HUES48 (cell line): Measurements from ENCODE around the gene L3MBTL2.

Source experiments
- H3K27ac ChIP-seq: one replicate; pipeline ENCODE4 v1.7.0; 2013; ENCODE audit warnings: low read depth, low read length, inconsistent platforms
- H3K27me3 ChIP-seq: 2 replicates; pipeline ENCODE4 v1.6.1; 2013; ENCODE audit warnings: mild to moderate bottlenecking, low read length; ENCODE audit not compliant: control insufficient read depth, insufficient read depth
- H3K36me3 ChIP-seq: 2 replicates; pipeline ENCODE4 v1.6.1; 2013; ENCODE audit warnings: low read length; ENCODE audit not compliant: control insufficient read depth, insufficient read depth
- H3K4me1 ChIP-seq: 2 replicates; pipeline ENCODE4 v1.6.1; 2013; ENCODE audit warnings: mild to moderate bottlenecking, low read length; ENCODE audit not compliant: control insufficient read depth, insufficient read depth
- H3K4me3 ChIP-seq: 2 replicates; pipeline ENCODE4 v1.5.1; 2013; ENCODE audit warnings: mild to moderate bottlenecking, low read depth, low read length
- H3K9ac ChIP-seq: 2 replicates; pipeline ENCODE4 v1.6.1; 2013; ENCODE audit warnings: mild to moderate bottlenecking, low read depth, low read length, moderate library complexity
- H3K9me3 ChIP-seq: 2 replicates; pipeline ENCODE4 v1.6.1; 2013; ENCODE audit warnings: low read length; ENCODE audit not compliant: control insufficient read depth, insufficient read depth

Gene L3MBTL2

DNA sequence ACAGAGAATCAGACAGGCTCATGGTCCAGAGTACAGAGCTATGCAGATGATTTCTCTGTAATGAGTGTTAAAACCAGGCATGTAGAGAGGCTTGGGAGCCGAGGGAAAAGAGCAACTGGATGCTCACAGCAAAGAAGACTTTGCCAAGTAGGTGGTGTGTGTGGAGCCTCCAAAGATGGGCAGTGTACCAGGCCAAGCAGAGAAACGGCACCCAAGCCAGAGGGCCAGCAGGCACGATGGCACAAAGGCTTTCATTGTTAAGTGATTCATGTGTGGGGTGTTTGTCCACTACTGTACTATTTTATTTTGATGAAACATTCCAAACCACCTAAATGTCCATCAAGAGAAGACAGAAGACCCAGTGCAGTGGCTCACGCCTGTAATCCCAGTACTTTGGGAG is 69.7 kb downstream of the L3MBTL2 start:
- Histone ChIP-seq H3K4me1 (no peaks in the 10 kb centered on the region), H3K36me3 (peaks cover 90% of the 10 kb centered on the region), H3K4me3 (no peak overlapping the region), H3K27ac (no peak overlapping the region), H3K9ac (no peak overlapping the region), H3K9me3 (no peaks in the 10 kb centered on the region), H3K27me3 (no peaks in the 10 kb centered on the region)

DNA sequence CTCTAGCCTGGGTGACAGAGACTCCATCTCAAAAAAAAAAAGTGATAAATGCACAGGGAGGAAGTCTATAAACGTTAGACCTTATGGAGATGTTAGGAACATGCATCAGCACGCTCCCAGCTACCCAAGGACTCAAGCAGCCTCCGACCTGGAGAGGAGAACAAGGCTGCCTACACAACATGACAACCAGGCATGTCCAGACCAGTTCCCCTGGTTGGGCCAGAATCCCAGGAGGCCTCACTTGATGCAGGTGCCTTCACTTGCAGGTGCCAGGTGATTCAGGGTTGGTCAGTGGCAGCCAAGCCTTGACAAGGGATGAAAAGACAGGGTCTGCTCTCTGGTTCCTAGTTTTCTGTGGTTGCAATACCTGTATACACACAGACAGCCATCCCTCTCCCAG is 75.0 kb downstream of the L3MBTL2 start:
- no peaks in the 10 kb centered on the region for H3K27me3 ChIP-seq
- peaks cover 90% of the 10 kb centered on the region for H3K36me3 ChIP-seq
- H3K9me3 ChIP-seq: no peaks in the 10 kb centered on the region
- H3K27ac ChIP-seq: no peak overlapping the region
- H3K4me1 ChIP-seq: peaks cover 8% of the 10 kb centered on the region
- H3K9ac ChIP-seq: no peak overlapping the region
- no peak overlapping the region for H3K4me3 ChIP-seq

DNA sequence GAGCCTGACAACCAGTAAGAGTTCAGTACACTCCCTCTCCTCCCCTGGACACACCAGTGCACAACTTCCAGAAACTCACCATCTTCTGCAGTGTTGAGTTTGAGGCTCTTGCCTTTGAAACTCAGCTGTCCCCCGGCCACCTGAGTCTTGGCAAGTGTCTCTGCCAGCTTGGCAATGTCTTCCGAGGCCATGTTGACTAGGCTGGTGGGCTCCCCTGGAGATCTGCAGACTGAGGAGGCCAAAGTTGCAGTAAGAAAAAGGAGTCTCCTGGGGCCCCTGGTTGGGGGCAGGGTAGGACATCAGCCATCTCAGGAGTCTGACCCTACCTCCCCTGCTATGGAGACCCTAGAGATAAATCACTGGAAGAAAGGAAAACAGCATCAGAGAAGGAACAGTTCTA is 75.7 kb downstream of the L3MBTL2 start:
- Histone ChIP-seq H3K27me3 (no peaks in the 10 kb centered on the region), H3K9me3 (no peaks in the 10 kb centered on the region), H3K4me1 (peaks cover 9% of the 10 kb centered on the region), H3K4me3 (no peak overlapping the region), H3K27ac (no peak overlapping the region), H3K9ac (no peak overlapping the region), H3K36me3 (peaks cover 82% of the 10 kb centered on the region)
